ENCODE results near the gene LRP5. TPM values are rescaled to one million over a fixed set of nuclear protein-coding genes. Genes with fewer than 3 reads are reported as not detected.

The LRP5 gene
- total RNA-seq, 1 donor, result 3.3 TPM

DNA sequence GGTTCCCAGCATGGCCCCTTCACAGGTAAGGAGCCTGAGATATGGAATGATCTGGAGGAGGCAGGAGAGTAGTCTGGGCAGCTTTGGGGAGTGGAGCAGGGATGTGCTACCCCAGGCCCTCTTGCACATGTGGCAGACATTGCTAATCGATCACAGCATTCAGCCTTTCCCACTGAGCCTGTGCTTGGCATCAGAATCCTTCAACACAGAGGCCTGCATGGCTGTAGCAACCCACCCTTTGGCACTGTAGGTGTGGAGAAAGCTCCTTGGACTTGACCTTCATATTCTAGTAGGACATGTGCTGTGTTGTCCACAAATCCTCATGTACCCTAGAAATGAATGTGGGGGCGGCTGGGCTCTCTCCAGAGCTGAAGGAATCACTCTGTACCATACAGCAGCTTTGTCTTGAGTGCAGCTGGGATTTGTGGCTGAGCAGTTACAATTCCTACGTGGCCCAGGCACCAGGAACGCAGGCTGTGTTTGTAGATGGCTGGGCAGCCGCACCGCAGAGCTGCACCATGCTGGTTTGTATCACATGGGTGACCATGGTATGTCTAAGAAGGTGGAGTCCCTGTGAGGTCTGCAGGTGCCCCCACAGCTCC is 126.4 kb downstream of the LRP5 start:
- no peak for DNase-seq (ENCODE audit: low read depth)
- TF ChIP-seq, protein P1, sequence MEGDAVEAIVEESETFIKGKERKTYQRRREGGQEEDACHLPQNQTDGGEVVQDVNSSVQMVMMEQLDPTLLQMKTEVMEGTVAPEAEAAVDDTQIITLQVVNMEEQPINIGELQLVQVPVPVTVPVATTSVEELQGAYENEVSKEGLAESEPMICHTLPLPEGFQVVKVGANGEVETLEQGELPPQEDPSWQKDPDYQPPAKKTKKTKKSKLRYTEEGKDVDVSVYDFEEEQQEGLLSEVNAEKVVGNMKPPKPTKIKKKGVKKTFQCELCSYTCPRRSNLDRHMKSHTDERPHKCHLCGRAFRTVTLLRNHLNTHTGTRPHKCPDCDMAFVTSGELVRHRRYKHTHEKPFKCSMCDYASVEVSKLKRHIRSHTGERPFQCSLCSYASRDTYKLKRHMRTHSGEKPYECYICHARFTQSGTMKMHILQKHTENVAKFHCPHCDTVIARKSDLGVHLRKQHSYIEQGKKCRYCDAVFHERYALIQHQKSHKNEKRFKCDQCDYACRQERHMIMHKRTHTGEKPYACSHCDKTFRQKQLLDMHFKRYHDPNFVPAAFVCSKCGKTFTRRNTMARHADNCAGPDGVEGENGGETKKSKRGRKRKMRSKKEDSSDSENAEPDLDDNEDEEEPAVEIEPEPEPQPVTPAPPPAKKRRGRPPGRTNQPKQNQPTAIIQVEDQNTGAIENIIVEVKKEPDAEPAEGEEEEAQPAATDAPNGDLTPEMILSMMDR (IDR thresholded peaks at IDR 0.05; ENCODE audit: insufficient read depth, low read length), result no peak
- no peak overlapping the region for H3K4me3 ChIP-seq (ENCODE audit: low read depth, low read length)

DNA sequence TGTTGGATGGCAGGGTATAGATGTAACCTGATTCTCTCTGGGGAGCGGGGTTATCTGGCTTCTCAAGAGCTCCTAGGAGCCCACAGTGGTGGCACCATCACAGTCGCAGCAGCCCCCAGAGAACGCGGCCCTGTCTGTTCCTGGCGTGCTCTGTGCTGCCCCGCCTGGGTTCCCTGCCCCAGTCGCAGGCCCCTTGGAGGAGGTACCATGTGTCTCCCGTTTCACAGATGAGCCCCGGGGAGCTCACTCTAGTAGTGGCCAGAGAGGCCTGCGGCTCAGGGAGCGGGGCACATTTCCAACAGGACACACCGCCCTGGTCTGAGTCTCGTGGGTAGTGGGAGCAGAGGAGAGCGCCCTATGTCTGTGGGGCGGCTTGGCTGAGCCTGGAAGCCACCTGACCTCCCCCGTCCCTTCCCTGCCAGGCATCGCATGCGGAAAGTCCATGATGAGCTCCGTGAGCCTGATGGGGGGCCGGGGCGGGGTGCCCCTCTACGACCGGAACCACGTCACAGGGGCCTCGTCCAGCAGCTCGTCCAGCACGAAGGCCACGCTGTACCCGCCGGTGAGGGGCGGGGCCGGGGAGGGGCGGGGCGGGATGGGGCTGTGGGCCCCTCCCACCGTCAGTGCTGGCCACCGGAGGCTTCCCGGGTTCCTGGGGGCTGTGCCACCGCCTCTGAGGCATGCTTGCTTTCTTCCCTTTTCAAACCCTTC is 127.1 kb downstream of the LRP5 start:
- no peak overlapping the region for H3K4me3 ChIP-seq (ENCODE audit: low read depth, low read length)
- TF ChIP-seq, protein P1 (IDR thresholded peaks at IDR 0.05; ENCODE audit: insufficient read depth, low read length), result no peak
- DNase-seq (ENCODE audit: low read depth), result no peak

DNA sequence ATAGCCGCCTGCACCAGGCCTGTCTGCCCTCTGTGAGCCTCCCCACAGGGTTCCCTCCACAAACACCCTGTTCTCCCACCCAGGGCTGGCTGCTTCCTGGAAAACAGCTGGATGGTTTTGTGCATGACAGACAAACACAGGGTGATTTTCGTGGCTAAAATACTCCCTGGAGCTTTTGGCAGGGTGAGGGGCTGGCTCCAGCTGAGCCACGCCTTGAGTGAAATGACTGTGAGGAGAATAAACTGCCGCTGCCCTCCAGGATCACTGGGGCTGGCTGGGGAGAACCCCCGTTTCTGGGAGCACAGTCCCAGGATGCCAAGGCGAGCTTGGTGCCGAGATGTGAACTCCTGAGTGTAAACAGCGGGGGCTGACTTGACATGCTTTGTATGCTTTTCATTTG is 127.8 kb downstream of the LRP5 start:
- no peak for DNase-seq (ENCODE audit: low read depth)
- TF ChIP-seq, protein P1 (IDR thresholded peaks at IDR 0.05; ENCODE audit: insufficient read depth, low read length), result no peak
- H3K4me3 ChIP-seq (ENCODE audit: low read depth, low read length), result no peak overlapping the region

DNA sequence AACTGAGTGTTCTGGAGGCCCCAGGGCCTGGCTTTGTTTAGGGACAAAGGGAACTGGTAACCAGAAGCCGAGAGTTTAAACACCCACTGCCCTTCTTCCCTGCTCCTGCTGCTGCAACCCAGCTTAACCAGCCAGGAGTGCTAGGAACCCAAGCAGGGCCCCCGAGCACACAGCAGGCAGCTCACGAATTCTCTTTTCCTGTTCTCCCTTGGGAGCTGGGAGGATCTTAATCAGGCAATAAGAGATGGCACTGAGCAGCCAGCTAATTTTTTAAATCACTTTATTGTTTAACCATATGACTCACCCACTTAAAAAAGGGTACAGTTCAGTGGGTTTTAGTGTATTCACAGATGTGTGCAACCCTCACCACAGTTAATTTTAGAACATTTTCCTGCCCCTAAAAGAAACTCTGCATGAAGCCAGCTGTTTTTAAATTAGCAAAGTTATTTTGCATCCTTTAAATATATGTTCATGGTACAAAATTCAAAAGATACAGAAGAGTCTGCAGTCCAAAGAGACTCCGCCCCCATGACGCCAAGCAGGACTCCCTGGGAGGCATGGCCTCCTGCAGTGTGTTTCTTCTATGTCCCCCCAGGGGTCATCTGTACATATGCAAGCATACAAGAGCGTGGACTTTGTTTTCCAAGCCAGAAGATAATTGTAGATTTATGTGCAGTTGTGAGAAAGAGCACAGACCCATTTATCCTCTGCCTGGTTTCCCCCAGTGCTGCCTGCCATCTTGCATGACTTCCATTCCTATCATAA is 129.3 kb downstream of the LRP5 start:
- TF ChIP-seq, protein P1 (IDR thresholded peaks at IDR 0.05; ENCODE audit: insufficient read depth, low read length), result no peak
- DNase-seq (ENCODE audit: low read depth), result no peak
- no peak overlapping the region for H3K4me3 ChIP-seq (ENCODE audit: low read depth, low read length)

DNA sequence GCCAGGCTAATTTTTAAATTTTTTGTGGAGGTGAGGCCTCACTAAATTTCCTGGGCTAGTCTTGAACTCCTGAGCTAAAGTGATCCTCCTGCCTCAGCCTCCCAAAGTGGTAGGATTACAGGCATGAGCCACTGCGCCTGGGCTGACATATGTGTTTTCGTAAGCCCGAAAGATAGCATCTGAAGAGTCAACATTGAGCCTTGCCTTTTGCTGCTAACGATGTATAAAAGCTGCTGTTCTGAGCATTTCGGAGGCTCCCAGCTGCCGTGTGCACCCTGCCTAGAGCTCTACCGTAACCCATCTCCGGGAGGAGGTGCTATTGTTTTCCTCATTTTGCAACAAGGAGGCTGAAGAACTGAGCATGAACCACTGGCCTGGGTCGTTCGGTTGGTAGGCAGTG is 130.0 kb downstream of the LRP5 start:
- TF ChIP-seq, protein P1 (IDR thresholded peaks at IDR 0.05; ENCODE audit: insufficient read depth, low read length), result no peak
- H3K4me3 ChIP-seq (ENCODE audit: low read depth, low read length), result no peak overlapping the region
- DNase-seq (ENCODE audit: low read depth), result no peak

DNA sequence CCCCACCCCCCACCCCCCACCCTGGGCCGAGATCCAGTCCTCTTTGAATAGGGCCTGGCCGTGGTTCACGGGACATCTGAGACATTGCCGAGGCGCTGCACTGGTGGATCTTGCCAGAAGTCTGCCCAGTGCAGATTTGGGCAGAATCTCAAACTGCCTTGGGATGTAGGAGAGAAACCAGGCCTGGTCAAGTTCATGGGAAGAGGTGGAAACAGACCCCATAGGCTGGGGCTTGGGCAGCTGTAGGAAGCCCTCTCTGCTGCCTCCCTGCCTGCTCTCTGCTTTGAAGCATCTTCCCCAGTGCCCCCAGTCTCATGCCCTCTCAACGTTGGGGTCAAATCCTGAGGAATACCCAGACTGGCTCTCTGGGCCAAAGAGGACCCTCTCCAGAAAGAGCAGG is 132.2 kb downstream of the LRP5 start:
- no peak for DNase-seq (ENCODE audit: low read depth)
- TF ChIP-seq, protein P1 (IDR thresholded peaks at IDR 0.05; ENCODE audit: insufficient read depth, low read length), result no peak
- H3K4me3 ChIP-seq (ENCODE audit: low read depth, low read length), result no peak overlapping the region

Data from fibroblast of the aortic adventitia (primary cell).